GM19035 (cell line): ENCODE data around the gene LAMA1.

Experiments
- ATAC-seq: cut with Tn5 transposase; IDR thresholded peaks from one replicate; pipeline ENCODE4 v1.9.1; 2021; ENCODE audit not compliant: unreplicated experiment

LAMA1 gene

DNA sequence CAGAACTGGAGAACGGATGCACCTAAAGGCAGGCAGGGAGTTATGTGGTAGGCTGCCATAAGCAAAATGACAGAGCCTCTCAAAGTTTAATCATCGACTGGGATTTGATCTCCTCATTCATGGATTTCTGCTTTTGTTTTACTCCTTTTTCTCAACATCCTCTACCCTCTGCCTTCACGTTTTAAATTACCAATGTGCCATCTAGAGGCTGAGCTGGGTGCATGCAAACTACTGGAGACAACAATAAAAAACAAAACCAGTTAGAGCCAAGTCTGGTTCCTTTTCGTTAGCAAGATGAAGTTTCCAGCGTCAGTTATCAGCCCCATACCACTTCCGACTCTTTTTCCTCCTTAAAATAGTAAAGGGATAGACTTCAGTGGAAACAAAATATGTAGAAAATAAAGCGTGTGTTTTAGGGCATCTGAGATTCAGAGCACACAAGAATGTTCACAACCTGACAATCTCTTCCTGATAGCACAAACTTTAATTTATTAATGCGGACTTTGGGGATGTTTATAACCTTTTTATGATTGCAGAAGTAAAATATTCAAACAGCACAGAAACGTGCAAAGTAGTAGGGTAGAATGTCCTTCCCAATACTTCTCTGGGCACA, 117.0 kb downstream of the LAMA1 start:
- ATAC-seq = no peak

DNA sequence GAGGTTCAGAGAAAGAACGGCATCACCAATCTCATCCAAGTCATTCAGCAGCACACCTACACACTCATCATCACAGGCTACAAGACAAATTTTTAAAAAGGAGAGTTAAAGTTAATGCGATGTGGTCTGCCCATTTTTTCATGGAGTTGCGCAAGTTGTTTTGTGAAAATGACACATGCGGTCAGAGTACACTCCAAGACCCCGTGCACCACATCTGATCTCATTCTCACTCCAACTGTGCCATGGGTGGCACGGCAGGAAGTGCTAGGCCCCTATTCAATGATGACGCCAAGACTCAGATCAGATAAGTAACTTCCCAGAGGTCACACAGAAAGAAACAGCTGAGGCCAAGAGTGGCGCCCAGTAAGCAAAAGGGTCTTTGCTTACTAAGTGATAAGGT, 119.8 kb downstream of the LAMA1 start:
- no peak for ATAC-seq

DNA sequence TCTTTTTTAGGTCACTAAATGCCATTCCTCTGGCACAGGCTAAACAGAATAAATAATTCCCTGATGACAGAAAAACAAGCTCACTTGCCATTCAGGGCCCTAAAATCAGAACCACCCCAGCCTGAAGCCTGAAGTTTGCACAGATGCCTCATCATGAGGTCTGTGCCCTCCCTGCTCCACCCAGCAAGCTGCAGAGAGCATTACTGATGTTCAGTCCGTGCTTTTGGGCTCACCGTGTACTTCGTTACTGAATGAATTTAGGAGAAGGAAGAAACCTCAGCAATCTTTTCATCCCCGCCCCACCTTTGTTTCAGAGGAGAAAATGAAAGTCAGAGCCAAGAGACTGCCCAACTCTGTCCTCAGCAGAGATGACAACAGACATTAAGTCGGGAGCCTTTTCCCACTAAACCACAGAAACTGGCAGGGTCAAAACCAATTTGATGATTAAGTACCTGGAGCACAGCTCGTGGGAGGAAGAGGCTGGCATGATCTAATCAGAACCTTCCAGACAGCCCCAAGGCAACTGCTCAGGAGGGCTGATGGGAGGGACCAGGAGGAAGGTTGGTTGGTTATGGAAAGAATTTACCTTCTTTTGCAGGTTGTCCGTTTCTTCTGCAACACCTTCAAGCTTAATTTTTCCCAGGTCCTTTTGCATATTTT, 122.7 kb downstream of the LAMA1 start:
- no peak for ATAC-seq

DNA sequence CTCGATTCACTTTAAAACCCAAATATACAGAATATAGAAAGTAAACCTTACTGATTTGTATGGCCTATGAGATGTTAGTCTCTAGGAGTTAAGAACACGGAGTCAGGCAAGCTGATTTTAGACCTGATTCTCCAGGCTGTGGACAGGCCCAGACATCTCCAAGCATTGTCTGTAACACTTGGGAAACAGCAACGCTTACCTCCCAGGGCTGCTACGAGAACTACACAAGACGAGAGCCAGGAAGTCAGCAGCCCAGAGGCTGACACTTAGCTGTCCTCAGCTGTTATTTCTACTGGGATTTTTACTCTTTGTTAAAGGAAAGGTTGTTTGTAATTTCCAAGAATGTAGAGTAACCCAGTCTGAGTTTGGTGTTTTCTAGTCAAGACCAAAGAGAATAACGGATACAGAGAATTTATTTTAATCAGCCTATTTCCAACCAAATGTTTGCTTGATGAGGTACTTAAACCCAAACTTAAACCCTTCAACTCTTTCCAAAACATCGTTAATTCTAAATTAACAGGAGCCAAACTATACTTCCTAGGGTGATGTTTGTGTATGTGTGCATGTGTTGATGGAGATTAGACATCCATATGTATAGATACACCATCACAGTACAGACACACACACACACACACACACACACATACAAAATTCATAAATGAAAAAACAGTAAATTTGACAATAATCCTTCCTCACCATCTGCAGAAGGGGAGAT, 123.4 kb downstream of the LAMA1 start:
- ATAC-seq = no peak

DNA sequence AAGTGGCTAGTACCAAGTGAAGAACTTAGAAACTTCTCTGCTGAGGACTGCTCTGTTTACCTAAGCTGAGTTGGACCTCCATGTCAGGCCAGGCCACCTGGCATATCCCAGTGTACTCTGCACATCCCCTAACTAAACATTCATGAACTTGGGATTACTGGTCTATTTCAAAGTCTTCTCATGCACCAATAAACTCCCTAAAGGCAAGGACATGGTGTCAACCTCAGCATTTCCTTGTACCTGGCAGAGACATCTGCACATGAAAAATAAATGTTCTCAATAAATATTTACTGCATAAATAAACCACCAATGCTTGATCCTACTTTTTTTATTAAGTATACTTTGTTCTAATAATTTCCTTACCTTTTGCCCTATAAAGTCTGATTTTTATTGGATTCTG, 124.8 kb downstream of the LAMA1 start:
- no peak for ATAC-seq

DNA sequence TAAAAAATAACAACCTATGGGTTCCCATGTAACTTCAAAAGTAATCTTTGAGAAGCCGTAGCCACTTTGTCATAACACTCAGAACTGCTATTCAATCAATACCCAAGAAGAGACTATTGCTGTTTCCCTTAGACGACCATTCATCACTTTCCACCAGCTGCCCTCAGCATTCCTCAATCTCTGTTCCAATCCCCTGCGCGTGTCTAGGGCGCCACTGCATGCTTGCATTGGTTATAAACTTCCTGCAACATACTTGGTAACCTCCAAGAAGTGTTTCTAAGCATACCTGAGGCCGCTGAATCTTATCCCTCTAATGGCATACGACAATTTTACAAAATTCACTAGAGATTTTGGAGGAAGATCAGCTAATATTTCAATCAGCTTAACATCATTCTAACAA, 134.2 kb downstream of the LAMA1 start:
- ATAC-seq = no peak

DNA sequence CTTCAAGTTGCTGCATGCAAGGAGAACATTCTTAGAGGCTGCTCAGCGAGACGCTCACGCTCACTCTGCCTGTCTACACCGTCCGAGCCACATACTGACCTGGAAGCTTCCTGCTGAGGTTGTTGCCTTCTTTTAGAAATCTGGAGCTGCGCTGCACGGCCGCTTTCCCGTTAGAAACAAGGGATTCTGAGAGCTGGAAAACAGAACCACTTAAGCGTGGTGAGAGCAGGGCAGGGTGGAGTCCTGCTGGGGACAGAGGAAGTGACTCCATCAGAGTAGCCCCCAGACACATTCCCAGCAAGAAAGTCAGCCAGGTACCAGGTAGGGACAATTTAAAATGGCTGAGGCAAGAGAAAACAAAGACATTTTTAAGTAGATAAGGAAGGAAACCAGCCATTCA, 135.2 kb downstream of the LAMA1 start:
- no peak for ATAC-seq

DNA sequence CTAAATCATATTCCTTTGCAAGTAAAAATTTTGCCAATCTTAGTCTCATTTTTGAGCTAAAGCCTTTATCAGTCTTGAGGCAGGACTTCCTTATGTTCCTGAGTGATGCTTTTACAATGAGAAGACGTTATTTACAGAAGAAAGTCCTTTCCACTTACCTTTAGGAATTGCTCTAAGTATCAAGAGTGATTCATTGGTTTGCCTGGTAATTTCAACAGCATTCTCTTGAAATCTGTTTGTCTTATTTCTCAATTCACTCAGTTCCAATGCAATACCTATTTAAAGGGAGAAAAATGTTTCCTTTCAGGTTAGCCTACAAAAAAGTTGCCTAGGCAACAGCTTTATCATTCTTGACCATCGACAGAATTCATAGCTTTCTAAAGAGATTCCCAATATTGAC, 137.2 kb downstream of the LAMA1 start:
- no peak for ATAC-seq

DNA sequence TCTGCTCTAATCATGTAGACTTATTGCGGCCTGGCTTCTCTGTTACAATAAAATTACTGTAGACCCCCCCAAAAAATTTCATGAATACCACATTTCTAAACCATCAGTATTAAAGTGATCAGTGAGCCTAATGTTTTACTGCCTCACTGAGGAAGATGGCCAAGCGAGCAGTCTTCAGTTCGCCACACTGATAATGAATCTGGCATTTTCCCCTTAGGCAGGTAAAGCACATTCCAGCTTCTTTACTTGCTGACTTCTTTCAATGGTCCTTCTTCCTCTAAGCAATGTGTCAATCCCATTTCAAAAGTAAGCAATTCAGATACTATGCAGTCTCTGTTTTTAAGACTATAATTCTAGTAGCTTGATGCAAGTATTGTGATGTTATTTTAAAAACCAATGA, 137.6 kb downstream of the LAMA1 start:
- no peak for ATAC-seq

DNA sequence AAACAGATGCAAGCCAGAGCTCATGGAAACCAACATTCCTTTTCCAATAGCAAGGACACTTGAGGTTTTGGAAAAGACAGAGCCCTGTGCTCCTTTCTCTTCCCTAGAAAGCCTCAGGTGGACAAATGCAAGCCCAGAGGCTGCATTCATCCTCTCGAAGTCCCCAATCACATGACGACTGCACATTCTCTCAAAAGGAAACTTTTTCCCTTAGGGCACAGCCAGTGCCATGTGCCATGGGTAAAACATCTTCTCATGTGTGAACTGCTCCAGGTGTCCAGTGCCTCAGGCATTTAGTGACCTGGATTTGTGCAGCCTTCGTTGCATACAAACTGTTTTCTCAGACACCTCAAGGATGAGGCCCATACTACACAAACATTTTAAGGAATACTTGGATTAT, 140.7 kb downstream of the LAMA1 start:
- ATAC-seq = no peak

DNA sequence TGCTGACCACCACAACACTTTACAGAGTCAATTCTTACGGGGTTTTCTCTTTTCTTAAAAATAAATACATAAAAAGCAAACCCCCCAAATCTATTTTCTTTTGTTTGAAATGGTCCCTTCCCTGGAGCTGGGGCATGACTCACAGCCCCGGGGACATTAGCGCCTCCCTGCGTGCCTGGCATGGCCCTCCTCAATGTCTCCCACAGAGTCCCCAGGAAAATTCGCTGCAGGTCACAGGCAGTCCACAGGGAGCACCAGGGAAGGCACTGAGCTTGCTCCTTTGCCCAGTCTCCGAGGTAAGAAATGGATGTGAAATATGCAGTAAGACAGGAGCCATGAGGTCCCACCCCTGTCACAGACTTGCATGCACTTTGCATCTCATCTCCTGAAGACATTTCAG, 142.5 kb downstream of the LAMA1 start:
- no peak for ATAC-seq

DNA sequence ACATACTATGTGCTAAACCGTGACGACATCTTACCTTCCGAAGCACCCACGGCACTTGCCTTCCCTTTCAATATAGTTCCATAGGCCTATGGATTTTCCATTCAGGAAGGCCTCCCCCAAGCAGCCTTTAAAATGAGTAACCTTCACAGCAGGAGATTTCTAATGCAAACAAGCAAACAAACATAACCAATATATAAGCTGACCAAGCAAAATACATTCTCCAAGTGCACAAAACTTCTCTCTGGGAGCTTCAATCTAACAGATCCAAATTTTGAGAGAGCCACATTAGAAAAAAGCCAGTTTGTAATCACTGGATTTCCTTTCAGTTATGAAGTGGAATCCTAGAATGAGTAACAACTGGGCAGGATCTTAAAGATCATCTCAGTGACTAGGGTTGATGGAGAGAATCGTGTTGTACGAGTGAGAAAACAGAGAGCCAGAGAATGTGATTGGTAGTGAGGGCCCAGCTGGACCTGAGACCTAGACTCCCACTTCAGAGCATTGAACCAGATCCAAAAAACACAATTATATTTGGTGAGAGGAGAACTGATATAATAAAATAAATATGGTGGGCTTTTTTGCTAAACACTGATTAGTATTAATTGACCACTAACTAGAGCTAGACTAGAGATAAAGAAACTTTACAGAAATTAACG, 145.6 kb downstream of the LAMA1 start:
- ATAC-seq = no peak

DNA sequence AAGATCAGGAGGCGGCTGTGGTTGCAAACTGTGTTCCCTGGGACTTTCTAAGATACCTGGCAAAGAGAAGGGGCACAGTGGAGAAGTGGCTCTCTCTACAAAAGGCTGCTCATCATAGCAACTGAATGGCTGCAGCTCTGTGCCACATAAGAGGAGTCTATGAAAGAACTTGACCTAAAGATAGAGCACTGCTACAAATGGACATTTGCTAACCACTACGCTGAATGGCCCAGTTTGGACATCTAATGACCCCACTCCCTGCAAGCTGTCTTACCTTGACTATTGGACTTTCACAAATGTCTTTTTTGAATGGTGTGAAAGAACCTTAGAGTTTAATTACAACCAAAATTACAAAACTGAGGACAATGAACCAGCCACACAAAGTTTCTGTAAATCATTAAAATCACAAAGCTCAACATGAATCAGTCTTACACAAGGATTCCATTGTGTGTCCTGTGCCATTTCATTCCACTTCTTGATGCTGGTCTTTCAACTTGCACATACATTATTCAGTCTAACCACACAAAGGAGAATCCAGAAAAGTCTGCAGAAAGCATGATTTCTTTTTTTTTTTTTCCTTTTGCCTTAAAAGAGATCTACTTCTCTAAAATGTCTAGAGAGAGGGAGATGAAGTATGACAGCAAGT, 154.0 kb downstream of the LAMA1 start:
- no peak for ATAC-seq

DNA sequence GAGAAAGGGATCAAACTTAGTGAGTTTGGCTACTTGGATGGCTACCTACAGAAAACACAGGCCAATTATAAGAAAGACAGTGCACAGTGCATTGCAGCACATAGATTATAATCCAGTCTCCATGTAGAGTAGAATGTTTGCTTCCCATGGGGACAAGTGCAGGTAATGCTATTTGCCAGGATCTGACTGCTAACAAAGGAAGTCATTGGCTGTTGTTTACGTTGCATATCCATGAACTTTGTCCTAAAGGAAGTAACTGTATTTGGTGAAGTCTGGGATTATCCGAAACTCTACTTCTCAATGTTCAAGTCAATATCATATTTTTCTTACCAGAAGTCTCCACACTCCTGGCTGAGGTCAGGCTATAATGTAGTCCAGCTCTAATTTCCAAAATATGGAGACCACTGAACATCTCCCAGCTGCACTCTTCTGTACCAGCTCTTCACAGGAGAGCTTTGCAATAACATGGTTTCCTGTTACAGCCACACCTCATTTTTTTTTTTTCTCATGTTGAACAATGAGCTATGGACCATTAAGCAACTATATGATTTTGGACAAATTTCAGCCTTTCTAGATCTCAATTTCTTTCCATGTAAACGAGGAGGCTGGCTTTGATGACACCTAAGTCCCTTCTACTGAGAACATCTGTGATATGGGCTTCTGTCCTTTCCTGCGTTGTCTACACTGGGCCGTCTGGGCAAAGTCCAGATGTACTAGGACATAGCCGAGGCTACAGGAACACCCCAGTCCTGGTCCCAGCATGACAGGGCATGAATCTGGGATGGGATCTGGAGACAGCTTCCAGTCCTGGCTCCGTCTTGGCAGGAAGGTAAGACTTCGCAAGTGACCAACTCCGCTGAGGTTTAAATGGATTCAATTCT, 154.8 kb downstream of the LAMA1 start:
- no peak for ATAC-seq

DNA sequence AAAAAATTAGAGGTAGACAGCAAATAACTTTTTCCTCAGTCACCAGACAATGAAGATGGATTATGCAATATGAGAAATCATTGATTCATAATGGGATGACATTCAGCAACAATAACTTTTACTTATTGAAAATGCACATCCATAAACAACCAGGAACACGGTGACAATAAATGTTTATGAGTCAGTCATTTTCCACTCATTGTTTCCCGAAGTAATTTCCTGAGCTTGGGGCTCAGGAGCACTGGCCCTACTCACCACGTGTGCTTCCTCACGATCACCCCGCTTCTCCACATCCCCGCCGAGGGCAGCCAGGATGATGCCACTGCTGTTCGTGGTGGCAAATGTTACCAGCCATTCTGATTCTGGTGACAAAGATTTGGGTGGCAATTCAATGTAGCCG, 156.3 kb downstream of the LAMA1 start:
- ATAC-seq = no peak

DNA sequence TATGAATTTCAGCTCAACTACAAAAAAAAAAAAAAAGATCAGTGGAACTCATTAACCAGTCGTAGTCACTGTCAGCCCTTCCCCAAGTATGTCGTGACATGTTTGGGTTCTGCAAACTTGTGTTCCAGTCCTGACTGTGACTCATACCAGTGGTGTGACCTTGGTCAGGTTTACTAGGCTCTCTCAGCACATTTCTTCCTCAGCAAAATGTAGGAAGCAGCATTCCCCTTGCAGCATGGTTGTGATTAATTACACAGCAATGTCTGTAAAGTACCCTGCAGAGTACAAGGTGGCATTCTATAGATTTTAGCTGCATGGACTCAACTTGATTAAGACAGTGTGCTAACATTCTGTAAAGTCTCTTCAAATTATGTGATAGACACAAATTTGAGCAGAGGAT, 156.9 kb downstream of the LAMA1 start:
- ATAC-seq = no peak

DNA sequence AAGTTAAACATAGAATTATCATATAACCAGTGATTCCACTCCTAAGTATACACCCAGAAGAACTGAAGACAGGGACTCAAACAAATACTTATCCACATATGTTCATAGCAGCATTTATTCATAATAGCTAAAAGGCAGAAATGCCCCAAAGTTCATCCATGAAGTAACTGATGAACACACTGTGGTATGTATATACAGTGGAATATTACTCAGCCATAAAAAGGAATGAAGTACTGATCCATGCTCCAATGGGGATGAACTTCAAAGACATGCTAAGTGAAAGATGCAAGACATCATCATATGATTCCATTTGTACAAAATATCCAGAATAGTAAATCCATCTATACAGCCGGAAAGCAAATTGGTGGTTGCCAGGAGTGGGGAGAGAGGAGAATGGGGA, 157.5 kb downstream of the LAMA1 start:
- no peak for ATAC-seq

DNA sequence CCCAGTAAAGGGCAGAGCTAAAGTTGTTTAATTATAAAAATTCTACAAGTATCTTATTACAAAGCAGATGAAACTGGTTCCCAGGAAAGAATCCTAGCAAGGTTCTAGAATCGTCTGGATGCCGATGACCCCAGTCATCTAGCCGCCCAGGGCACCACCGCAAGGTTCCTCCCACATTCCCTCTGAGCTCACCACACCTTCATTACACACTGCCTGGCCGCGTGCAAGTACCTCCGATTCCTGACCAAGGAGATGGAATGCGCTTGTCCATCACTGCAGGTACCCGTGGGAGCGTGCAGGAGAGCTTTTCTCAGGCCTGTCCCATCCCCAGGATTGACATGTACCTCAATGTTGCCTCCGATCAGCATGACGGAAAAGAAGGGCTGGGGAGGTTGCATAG, 158.5 kb downstream of the LAMA1 start:
- ATAC-seq = no peak

DNA sequence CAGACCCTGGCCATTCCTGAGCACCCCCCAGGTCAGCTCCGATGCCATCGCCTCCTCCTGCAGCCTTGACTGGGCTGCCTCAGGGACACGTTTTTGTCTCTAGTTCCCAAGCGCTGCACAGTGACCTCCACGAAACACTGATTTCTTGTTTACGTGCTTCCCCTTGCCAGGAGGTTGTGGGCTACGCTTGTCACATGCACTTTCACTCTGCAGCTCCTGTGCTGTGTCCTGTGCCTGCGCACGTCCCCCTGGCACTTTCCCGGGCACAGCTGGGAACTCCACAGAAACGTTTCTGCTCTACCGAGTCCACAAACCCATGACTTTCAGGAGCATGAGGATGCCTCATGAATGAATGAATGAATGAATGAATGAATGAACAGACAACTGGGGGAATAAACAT, 160.6 kb downstream of the LAMA1 start:
- ATAC-seq = no peak

DNA sequence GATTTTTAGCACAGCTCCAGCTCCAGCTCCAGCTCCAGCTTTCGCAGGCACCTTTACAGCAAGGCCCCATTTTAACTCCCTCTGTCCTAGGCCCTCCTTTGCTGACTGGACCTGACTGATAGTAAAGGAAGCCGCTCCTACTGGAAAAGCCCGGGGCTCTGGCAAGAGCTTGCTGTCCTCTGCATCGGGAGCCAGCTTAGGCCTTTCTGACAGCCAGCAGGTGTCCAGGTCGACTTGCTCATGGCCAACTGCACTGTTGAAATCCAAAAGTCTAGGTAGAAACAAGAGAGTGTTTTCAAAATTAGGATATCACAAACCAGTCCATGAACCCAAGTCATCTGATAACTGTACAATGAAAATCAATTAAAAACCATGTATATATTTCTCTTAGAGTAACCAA, 161.1 kb downstream of the LAMA1 start:
- no peak for ATAC-seq

DNA sequence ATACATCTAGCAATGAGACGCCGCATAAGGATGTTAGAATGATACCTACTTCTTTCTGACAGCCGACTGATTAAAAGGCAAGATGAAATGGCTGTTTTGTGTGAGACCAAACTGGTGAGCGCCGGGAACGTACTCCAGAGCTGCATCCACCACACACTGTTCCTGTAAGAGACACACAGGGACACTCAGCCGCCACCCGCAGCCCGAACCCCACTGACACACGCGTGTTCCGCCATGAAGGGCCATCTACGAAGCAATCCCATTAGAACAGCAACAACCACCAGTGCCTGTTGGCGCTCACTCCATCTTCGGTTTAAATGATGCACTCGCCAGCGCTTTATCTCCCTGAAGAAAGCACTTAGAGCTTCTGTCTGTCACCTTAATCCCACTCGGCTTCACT, 162.3 kb downstream of the LAMA1 start:
- ATAC-seq = no peak
